Epidermal melanocyte (primary cell): ENCODE results near the gene AHCYL2.

Experiments used
- DNase-seq: peaks from one replicate; pipeline ENCODE4 v3.0.0; 2011; ENCODE audit warnings: low spot score; ENCODE audit not compliant: insufficient read length

The AHCYL2 gene

DNA sequence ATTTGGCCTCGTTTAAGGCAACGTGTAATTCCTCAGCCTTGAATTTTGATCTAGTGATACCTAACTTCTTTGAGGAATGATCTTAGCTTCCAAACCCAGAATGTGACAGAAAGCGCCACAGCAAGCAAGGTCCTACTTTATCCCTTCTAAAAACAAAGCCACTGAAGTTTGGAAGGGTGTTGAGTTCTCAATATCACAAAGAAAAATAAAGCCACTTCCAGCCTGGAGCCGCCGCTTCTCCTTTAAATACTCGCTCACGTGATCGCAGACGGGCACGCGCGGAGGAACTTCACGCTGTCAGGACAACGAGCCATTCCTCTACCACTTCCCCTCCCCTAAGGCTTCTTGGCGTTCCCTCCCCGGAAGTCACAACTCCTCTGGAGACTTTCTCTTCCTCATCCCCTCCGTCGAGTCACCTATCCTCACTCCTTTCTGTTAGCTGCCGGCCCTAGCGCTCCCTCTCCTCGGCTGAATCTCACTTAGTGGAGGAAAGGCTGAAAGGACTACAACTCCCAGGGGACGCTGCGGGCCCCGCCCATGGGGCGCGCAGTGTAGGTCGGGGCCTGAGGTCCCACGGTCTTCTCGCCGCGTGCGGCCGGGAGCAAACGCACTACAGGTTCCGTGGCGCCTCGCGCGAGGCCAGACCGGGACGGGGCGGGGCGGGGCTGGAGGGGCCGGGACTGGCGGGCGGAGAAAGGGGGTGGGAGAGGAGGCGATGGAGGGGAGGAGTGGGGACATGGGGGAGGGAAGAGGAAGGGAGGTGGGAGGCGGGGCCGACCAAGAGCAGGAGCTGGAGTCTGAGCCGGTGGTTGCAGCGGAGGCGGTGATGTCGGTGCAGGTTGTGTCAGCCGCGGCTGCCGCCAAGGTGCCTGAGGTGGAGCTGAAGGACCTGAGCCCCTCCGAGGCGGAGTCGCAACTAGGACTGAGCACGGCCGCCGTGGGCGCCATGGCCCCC is at the start of gene AHCYL2:
Gene AHCYL2 (plus strand): TSS at position 780 of the 955 bp plus-strand sequence.
- peak; percentile 88 for DNase-seq

DNA sequence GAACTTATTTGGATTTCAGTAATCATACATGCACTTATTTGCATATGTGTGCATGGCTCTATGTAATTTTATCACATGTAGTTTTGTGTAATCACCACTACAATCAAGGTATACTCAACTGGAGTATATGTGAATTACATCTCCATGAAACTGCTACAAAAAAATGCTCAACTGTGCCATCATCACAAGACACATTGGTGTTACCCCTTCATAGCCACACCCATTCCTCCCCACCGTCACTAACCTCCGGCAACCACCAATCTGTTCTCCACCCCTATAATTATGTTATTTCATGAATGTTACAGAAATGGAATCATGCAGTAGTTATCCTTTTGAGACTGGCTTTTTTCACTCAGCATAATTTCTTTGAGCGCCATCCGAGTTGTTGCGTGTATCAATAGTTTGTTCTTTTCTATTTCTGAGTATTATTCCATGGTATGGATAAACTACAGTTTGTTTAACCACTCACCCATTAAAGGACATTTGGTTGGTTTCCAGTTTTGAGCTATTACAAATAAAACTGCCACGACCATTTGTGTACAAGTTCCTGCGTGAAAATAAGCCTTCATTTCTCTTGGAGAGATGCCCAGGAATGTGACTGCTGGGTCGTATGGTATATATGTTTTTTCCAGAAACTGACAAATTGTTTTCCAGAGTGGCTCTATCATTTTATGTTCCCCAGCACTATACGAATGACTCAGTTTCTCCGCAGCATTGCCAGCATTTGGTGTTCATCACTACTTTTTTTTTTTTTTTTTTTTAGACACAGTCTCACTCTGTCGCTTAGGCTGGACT is 47.7 kb upstream of the AHCYL2 start:
- DNase-seq: no peak

DNA sequence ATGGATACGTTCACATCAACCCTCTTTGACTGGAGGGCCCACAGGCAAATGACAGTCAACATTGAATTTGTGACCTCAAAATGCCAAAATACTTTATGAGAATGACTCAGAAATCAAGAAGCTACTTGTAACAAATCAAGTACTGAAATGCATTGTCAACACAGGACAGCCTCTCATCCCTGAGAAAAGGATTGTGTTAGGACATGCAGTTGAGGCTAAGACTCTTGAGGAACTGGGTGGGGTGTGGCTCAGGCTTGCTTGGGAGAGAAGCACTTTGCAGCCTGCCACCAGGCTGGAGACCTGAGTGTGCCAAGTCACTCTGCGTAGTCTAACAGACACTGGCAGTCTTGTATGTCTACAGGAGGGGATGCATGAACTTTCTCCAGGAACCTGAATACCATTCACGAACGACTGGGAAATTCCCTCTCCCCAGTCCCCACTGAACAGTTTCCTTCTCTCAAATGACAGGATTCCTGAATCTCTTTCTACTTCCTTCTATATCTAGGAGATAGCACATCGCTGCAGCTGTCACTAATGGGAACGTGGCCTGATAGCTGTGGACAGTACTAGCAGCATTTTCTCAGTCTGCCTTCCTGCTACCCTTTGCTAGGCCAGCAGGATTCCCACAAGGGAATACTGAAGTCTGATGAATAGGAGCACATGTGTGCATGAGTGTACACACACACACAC is 39.7 kb upstream of the AHCYL2 start:
- DNase-seq: no peak

DNA sequence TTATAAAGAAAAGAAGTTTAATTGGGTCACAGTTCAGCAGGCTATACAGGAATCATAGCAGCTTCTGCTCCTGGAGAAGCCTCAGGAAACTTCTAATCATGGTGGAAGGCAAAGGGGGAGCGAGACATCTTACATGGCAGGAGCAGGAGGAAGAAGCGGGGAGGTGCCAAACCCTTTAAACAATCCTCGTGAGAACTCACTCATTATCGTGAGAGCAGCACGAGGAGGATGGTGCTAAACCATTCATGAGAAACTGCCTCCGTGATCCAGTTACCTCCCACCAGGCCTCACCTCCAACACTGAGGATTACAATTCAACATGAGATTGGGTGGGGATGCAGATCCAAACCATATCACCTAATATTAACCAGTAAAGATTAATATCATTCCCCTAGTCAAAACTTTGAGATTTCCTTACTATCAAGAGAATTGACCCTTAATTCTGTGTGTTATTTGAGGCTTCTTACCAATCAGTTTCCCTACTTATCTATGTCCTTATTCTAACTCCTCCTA is 38.0 kb upstream of the AHCYL2 start:
- no peak for DNase-seq

DNA sequence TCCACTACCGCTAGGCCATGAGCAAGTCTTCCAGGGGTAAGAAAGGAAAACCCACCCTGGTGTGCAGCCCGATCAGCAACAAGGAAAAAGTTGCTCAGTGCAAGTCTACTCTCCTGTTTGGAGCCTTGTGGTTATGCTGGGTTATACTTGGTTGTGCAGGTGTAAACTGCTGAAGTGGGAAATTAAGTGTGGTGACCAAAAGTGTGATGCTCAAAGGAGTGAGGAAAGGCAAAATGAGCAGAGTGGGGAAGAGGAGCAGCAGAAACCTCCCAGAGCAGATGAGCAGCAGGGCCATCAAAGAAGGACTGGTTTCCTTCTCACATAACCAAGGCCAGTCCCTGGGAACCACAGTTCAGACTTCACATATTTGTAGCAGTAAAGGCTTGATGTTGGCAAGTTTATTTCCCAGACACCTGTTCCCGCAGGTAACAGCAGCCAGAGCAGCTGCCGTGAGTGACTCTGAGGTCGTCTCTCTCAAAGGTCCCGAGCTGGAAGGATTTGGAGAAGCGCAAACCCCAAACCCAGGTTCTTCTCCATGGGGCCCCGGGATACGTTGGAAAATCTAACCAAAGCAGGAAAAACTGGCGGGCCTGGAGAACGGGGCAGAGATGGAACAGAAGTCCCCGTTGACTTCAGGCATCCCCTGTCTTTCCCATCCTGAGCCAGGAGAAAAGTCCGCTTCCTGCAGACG is 37.0 kb upstream of the AHCYL2 start:
- peak; percentile 22 for DNase-seq

DNA sequence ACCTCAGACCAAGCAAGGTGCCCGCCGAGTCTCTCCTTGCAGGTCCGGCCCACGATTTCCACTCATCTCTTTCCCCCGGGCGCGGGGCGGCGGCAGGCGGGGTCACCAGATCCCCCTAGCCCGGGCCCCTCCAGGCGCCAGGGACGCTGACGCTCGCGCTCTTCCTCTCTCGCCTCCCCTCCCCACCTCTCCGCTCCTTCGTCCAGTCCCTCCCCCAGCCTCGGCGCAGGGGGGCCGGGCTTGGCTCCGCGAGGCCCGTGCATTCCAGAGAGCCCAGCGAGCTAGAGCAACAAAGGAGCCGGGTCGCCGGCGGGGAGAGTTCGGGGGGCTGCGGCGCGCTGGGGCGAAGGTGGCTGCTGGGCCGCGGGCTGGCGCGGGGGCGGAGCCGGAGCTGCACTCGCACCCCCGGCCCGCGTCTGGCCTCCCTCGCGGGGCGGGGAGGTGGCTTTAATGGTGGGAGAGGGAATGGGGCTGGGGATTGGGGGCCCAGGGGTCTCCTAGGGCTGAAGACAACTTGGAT is 36.4 kb upstream of the AHCYL2 start, which contains the start of gene SMO:
Gene SMO (plus strand): TSS at position 262 of the 520 bp plus-strand sequence. CDS start 519 bp downstream, outside the sequence.
- DNase-seq: peak; percentile 63

DNA sequence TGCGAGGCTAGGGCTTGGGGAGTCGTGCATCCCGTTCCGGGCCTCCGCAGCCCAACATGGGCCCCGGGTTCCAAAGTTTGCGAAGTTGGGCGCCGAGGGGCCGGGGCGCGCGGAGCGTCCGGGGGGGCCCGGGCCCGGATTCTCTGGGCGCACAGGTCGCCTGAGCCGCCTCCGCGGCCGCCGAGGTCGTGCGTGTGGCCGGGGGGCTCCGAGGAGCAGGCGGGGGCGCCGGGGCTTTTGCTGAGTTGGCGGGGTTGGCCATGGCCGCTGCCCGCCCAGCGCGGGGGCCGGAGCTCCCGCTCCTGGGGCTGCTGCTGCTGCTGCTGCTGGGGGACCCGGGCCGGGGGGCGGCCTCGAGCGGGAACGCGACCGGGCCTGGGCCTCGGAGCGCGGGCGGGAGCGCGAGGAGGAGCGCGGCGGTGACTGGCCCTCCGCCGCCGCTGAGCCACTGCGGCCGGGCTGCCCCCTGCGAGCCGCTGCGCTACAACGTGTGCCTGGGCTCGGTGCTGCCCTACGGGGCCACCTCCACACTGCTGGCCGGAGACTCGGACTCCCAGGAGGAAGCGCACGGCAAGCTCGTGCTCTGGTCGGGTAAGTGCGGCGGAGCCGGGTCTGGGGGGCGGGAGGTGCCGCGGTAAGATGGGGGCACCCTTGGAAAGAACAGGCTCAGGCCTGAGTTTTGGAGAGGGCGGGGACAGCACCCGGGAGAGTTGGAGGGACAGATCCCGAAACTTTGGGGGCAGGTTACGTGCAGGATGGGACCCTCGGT is 35.8 kb upstream of the AHCYL2 start:
- DNase-seq: peak; percentile 36

DNA sequence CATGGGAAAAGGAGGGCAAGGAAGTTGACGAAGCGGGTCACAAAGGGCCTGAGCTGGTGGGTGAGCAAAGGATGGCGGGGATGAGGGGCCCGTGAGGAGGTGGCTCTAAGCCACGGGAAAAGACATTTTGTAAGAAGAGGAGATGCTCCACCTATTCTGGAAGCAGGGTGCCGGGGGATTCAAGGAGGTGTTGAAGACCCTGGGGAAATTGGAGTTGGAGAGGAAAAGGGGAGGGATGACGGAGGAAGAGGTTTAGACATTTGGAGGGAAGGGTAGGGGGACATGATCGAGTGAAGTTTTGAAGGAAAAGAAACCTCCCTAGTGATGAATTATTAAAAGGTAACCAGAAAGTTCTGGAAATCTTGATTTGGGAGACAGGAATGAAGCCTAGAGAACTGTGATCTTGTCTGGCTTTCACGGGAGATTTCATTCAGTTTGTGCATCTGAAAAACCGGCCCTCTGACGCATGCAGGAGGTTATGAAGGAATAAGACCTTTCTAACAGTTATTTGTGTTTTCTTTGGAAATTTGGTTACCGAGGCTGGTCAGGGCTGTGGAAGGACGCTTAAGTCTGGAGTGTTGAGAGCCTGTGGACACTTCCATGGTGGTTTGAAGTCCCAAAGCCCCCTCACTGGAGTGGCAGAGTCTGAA is 35.0 kb upstream of the AHCYL2 start:
- no peak for DNase-seq

DNA sequence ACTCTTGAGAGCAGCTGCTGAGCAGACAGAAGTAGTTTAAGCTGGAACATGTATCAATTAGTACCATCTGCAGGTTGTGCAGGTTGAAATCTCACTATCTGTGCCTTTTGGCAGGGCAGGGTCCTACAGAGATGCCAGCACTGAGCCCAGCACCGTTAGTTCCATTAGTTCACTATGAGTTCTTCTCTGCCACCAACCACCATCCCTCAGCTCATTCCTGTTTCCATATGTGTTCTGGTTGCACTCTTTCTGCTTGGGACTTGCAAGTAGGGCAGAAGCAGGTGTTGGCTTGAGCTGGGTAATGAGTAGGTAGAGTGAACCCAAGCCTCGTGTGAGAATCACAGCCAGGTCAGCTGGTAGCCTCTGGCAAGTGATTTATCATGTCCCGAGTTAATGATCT is 33.6 kb upstream of the AHCYL2 start:
- no peak for DNase-seq

DNA sequence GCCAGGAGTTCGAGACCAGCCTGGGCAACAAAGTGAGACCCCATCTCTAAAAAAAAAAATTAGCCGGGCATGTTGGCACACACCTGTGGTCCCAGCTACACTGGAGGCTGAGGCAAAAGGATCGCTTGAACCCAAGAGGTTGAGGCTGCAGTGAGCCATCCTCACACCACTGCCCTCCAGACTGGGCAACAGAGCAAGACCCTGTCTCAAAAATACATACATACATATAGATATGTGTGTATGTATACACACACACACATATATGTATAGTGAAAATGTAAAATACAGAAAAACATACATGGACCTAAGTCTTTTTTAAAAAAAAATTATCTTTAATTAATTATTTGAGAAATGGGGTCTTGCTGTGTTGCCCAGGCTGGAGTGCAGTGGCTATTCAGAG is 30.9 kb upstream of the AHCYL2 start:
- DNase-seq: no peak

DNA sequence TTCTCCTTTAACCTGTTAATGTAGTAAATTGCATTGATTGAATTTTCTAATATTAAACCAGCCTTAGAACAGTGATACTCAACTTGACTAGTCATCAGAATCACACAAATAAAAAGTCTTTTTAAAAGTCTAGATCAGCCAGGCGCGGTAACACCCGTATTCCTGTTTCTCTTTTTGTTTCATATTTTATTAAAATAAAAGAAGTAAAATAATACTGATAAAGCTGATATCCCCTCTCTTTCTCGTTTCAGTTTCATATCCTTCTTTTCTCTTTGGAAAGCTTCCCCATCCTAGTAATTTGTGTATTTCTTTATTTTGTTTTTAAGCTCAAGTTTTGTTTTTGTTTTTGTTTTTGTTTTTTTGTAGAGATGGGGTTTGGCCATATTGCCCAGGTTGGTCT is 27.1 kb upstream of the AHCYL2 start:
- DNase-seq: no peak

DNA sequence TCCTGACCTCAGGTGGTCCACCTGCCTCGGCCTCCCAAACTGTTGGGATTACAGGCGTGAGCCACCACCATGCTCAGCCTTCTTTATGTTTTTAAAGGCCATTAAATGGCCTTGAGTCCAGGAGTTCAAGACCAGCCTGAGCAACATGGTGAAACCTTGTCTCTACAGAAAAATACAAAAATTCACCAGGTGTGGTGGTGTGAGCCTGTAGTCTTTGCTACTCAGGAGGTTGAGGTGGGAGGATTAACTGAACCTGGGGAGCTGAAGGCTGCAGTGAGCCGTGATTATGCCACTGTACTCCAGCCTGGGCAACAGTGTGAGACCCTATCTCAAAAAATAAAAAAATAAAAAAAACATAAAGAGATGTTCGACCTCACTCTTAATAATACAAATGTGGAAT is 25.4 kb upstream of the AHCYL2 start:
- no peak for DNase-seq

DNA sequence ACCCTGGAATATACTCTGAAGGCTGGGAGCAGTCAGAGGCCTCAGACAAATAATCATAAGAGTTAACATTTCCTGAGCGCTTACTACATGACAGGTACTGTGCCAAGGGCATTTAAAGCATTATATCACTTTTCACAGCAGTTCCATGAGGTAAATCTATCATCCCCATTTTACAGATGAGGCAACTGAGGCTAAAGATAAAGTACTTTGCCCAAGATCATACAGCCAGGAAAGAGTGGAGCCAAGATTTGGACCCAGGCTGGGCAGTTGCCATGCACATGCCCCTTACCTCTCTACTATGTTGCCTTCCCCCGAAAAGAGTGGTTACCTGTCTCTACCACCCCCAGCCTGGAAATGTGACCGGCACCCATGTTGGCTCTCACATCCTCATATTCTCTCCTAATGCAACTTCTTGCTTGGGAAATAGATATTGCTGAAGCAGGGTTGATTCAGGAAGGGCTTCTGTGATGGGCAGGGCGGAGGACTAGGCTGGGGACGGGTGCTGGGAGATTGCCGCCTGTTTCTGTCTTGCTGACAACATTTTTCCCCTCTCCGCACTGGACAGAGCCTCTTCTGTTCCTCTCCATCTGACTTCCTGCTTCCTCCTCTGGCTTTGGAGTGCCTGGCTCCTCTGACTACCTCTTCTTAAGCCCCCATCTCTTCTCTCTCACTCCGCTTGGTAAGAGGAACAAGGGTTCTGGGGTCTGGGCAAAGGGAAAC is 22.6 kb upstream of the AHCYL2 start:
- DNase-seq: no peak

DNA sequence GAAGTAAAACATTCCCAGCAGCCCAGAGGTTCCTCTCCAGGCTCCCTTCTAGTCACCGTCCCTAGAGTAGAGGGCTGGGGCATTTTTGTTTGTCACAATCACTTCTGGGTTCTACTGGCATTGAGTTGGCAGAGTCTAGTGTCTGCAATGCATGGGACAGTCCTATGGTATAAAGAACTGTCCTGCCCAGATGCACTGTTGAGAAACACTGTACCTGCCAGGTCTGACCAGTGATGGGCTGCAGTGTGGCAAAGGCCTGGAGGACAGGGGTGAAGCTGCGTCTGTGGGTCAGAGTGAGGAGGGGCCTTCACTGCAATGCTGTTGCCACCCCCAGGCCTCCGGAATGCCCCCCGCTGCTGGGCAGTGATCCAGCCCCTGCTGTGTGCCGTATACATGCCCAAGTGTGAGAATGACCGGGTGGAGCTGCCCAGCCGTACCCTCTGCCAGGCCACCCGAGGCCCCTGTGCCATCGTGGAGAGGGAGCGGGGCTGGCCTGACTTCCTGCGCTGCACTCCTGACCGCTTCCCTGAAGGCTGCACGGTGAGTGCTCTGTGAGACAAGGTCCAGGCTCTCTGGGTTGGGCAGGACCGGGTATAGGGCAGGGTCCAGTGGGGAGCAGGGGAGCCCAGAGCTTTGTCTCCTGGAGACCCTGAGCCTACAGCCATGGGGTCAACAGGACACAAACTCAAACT is 21.6 kb upstream of the AHCYL2 start:
- DNase-seq: no peak

DNA sequence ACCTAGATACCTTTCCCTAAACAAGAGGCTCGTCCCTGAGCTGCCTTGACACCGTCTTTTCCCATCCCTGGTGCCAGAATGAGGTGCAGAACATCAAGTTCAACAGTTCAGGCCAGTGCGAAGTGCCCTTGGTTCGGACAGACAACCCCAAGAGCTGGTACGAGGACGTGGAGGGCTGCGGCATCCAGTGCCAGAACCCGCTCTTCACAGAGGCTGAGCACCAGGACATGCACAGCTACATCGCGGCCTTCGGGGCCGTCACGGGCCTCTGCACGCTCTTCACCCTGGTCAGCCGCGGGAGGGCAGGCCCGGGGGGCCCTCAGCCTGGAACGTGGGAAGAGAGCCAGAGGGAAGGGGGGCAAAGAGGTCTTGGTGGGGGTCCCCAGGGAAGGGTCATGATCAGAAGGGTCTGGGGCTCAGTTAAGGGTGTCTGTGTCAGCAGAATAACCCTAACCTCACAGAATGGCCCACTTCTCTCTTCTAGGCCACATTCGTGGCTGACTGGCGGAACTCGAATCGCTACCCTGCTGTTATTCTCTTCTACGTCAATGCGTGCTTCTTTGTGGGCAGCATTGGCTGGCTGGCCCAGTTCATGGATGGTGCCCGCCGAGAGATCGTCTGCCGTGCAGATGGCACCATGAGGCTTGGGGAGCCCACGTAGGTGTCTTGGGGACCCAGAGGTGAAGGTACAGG is 19.6 kb upstream of the AHCYL2 start:
- DNase-seq: no peak

DNA sequence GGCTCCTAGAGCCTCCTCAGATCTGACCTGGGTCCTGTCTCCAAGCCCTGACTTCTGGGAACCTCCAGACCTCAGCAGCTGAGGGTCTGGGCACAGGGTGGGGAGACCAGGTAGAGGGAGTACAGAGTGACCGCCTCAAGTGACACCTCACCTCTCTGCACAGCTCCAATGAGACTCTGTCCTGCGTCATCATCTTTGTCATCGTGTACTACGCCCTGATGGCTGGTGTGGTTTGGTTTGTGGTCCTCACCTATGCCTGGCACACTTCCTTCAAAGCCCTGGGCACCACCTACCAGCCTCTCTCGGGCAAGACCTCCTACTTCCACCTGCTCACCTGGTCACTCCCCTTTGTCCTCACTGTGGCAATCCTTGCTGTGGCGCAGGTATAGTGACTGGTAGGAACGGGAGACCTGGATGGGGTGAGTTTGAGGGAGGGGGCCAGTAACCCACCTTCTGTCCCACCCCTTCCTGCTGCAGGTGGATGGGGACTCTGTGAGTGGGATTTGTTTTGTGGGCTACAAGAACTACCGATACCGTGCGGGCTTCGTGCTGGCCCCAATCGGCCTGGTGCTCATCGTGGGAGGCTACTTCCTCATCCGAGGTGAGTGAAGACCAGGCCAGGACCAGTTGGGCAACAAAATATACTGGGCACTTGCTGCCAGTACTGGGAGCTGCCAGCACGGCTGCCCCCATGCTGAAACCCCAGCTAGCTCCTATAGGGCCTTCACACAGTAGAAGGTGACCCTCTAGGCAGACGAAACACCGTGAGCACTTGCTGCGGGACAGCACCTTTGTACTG is 18.6 kb upstream of the AHCYL2 start:
- DNase-seq: no peak

DNA sequence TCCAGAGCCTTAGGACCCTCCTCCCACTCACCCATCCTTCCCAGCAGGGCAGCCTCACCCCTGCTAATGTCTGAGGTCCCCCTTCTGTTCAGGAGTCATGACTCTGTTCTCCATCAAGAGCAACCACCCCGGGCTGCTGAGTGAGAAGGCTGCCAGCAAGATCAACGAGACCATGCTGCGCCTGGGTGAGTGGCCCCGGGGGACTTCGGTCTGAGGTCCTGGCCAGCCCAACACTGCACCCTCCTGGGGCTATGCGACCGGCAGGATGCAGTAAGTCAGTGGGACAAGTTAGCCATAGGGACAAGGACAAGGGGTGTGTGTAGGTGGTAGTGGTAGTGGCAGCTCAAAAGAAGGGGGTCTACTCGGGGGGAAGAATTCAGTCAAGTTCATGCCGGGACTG is 16.2 kb upstream of the AHCYL2 start:
- DNase-seq: no peak
